GM19463 (cell line): Measurements from ENCODE around the gene THPO.

ENCODE experiments used
- ATAC-seq: cut with Tn5 transposase; IDR thresholded peaks from one replicate; pipeline ENCODE4 v1.9.1; 2021; ENCODE audit warnings: mild to moderate bottlenecking, moderate library complexity; ENCODE audit not compliant: unreplicated experiment

The THPO gene

DNA sequence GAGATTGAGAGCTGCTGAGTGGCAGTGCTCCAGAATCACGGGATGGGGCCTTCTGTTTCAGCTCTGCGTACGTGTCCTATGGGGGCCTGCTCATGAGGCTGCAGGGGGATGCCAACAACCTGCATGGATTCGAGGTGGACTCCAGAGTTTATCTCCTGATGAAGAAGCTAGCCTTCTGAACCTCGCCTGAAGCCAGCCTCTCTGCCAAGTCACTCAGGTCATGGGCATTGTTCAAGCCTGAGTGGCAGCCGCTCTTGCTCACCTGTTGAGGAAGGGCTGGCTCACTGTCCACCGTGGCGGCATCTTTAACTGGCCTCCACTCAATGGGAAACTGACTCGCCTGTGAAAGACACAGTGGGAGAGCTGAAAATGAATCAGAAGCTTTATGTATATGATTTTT is 9.9 kb downstream of the THPO start:
- no peak for ATAC-seq

- no peak for ATAC-seq
Measured at GRCh38 chr3:184366619-184367289, 11.3 kb downstream of the THPO start.

- peak; percentile 78 for ATAC-seq
Measured at GRCh38 chr3:184362668-184363546, 15.1 kb downstream of the THPO start.

DNA sequence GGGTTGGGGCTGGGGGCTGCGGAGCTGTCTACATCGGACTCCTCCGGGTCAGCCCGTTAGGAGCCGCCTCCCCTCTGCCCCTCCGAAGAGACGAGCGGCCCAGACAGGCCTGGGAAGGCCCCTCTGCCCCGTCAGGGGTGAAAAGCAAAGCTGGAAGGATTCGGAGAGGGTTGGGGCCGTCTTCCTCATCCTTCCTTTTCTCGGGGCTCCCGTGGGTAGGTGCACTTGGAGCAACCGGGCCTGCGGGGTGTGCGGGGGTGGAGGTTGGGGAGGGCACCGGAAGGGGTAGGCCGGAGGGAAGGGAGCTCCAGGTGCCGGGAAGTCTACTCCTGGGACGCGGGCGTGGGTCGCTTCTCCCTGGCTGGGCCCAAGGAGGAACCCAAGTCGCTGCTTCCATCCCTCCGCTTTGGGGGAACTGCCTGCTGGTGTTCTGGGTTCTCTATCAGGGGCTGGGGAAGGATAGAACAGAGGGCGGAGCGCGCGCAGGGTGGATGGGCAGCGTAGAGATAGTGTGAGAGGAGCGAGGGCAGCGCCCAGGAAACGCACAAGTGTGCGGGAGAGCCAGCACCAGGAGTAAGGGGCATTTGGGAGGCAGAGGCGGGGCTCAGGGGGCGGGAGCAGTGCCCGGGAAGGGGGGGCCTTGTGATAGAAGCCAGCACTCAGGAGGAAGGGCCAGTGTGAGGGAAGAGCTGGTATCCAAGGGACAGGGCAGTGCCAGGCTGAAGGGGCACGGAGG is 15.9 kb downstream of the THPO start:
- no peak for ATAC-seq

DNA sequence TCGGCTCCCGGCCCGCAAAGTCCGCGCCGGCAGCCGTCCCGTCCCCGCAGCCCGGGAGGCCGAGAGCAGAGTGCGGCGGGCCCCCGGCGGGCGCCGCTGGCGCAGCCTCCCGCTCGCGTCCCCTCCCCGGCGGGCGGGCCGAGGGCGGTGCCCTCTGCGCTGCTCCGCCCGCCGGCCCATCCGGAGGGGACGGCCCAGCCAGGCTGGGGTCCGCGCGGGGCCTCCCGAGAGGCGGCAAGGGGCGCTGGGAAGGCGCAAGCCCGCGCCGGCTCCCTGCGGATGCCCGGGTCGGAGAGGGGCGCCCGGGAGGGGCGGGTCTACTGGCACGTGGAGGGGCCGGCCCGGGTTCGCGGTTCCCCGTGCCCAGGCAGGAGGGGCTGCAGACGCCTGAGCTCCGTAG is 16.5 kb downstream of the THPO start, which contains the start of the genes CLCN2 and POLR2H:
CLCN2 (minus strand) TSS at position 74 of the 400 bp plus-strand sequence. CDS start 126 bp downstream, outside the sequence.
POLR2H (plus strand) TSS at position 179 of the 400 bp plus-strand sequence. CDS start 1,783 bp downstream, outside the sequence.
- ATAC-seq: peak; percentile 45

DNA sequence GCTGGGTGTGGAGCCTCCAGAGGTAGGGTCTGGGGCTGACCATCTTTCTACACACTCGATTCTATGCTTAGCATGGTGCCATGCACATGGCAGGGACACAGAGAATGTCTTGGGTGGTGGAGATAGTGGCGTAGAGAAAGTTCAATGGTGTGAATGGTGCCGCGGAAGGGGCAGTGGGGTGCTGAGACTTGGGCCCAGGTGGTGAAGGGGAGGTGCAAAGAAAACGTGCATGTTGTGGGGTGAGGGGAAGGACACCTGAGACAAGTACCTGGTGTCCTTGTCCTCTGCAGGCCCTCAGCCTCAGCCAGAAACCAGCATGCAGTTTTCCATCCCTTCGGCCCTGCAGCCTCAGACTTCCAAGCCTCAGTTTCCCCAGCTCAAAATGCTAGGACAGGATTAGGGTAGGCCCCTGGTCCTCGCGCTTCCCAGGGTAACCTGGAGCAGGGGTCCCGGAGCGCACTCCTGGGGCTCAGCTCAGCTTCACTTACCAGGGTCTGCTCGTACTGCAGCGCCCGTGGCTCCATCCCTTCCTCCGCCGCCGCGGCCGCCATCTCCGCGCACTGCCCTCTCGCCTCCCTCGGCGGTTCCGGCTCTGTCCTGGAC is 17.0 kb downstream of the THPO start:
- ATAC-seq: peak; percentile 3

DNA sequence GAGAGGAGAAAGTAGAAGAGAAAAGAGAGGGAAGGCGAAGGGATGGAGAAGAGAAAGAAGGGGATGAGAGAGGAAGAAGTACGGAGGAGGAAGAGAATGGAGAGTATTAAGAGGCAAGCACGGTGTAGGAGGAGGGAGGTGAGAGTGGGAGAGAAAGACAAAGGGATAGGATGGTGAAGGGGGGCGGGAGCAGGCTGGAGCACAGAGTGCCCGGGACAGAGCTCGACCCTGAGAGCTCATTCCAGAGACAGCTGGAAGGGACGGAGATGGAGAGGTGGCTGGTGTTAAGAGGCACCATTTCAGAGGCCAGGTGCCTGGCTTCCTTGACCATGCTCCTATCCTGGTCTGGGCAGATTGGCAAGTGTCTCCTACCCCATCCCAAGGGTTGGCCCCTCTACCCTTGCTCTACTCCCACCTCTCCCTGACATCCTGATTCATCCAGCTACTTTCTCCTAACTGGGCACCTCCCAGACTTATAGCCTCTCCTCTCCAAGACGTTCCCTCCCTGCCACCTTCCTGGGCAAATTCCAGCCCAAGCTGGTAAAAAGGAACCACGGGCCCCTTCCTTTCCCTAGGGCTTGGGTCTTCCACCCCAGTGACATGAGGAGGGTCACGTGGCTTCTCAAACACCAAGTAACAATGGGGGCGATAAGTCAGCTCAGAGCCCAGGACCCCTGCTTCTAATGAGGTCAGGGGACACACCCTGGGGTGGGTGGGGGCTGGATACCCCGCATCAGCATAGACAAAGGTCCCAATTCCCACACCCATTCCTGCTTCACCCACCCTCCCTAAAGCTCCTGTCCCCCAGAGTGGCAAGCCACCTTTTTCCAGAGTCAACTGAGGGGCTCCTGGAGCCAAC is 17.7 kb downstream of the THPO start:
- no peak for ATAC-seq

DNA sequence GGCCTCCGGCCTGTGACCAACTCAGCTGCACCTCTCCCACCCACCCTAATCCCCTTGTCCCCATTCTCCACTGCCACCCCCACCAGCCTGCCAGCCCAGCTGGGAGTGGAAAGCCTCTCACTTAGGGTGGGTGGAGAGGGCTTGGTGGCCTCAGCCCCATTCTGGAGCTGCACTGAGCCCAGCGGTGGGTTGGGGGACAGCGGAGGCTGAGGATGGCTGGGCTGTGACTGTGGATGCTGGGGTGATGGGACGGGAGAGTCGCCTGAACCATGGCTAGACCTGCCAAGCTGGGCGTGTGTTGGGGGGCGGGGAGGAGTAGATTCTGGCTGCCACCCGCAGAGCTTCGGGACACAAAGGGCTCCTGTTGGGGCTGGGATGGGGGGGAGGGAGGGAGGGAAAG is 18.4 kb downstream of the THPO start:
- no peak for ATAC-seq

DNA sequence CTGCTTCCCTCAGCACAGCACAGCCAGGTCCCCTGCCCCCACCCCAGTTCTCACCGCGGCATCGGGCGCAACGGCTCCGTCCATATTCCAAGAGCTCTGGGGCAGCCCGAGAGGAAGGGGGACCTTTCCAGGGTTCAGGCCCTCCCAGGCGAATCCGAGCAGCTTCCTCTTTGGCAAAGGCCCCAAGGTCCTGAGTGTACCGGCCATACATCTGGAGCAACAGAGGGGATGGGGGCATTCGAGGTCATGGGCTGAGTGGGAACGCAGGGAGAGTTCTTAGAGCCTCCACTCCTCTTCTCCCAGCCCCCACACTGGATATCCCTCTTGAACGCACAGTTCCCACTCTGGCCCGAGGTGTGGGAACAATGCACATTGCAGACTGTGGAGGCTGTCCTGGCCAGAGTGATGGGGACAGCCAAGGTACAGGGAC is 19.1 kb downstream of the THPO start:
- no peak for ATAC-seq

GRCh38 chr3:184358124-184358767 is 19.8 kb downstream of the THPO start:
- no peak for ATAC-seq

DNA sequence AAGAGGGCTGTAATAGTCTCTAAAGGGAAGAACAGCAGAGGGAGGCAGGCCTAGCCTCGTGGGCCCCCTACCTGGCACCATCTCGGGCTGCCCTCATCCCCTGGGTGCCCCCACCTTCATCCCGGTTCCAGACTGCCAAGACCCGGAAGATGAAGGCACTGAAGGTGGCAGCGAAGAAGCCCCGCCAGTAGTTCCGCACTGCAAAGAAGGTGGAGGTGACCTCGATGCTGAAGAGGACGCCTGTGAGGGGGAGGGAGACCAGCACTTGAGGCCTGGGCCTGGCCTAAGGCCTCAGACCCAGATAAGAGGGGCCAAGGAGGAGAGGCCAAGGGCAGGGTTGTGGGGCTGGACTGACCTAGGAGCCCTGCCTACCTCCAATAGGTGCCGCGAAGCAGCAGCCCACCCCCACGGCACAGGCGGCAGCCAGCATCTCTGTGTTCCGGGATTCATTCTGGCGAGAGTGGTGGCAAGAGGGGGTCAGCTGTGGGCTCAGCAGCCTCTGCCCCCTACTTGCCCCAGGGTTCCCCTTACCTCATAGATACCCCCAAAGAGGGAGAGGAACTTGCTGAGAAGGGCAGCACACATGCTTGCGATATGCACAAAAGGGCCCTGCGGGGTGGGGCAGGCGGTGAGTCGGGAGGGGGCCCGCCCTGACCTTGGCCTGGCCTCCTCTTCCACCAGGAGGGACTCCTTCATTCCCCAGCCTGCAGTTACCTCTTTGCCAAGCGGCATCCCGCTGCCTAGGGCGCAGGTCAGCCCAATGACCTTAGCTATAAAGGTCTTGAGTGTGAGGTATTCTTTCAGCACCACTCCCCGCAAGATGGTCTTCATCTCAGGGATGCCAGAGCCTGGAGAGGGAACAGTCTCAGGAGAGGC is 20.5 kb downstream of the THPO start:
- no peak for ATAC-seq

DNA sequence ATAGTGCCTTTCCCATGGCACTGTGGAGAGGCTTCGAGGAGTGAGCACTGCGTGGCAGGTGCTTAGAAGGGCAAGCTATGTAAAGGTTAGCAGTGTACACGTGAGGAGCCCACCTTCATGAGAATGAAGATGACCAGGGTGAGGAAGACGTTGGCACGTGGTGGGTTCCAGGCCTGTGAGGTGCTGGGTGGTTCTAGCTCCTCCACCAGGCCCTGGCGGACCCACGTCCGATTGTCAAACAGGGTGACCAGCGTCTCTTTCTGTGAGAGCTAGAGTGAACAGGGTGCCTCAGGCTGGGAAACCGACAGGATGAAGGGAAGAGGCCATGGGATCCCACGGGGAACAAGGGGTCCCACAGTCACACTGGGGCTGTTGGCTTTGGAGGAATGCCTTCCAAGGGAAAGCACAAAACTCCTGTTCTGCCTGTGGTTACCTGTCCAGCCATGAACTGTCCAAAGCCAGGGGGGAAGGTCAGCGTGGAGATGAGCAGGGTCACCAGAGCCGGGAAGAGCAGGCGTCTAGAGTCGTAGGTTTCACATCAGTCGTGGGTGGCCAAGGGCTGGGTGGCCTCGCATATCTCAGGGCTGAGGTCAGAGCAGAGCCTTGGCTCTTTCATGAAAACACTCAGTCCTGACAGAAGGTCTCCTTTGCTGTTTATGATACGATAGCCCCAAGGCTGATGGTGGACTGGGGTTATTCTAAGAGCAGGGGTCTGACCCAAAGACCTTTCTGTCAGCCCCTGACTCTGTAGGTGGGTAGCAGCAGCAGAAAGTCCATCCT is 22.6 kb downstream of the THPO start:
- no peak for ATAC-seq

GRCh38 chr3:184354754-184355153 is 23.3 kb downstream of the THPO start:
- no peak for ATAC-seq

DNA sequence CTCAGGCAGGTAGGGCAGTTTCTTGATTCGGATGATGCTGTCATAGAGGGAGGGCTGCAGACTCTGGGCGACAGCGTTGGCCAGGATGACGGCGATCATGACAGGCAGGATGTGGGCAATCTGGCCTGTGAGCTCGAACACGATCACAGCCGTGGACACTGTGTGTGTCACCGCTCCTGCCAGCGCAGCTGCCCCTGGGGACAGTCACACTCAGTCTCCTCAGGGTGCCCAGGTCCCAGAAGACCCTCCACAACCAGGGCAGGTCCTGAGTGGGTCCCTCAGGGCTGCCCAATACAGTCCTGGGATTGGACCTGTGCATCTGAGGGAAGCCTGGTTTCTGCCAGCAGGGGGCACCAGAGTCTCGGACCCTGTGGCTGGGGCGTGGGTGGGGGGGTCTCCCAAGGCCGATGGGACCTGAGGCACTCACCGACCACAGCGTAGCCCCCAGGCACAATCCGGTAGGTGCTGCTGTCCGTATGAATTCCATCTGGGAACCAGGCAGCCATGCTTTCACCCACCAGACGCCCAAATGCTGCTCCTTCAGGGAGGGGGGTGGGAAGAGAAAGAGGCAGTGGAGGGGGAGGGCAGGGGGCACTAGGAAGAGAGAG is 23.8 kb downstream of the THPO start:
- ATAC-seq: no peak

DNA sequence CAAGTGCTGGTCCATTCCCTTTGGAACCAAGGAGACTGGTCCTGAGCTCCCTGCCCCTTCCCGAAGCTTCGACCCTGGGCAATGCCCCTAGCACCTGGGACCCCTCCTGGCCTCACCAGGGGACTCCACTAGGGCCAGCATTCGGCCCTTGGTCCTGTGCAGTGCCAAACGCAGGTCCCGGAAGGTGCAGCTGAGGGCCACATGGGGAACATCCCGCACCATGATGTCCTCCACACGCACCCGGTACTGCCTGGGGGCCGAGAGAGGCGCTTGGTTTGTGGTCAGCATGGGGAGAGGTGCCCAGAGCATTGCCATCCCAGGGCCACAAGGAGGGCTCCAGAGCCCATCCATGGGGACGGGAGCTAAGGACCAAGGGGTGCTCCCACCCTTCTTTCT is 24.5 kb downstream of the THPO start:
- ATAC-seq: no peak

DNA sequence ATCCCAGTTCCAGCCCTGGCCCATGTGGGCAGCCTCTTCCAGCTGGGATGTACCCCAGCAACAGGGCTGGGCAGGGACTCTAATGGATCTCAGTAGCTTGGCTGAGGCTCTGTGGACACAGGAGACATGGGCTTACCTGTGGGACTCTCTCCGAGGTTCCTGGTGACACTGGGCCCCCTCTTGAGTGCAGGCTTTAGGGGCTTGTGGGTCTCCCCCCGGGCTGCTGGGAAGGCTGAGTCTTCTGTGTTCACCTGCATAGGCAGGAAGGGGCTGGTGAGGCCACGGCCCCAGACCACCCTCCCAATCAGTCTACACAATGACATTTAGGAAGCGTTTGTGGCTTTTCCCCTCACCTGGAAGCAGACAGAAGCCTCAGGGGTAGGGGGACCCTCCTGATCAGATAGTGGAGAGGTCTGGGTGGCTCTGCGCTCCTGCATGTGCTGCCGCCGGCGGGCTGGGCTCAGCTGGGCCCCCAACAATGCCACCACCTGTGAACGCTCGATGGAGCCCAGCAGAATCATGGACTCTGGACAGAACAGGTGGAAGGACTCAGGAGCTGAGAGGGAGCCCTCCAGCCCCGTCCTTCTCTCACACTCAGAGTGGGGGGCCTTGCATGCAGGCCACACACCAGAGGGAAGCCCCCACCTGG is 25.0 kb downstream of the THPO start:
- no peak for ATAC-seq
